ENCODE measurements around the gene FAM135A. TPM values are rescaled to one million over a fixed set of nuclear protein-coding genes. Genes with fewer than 3 reads are reported as not detected.

Gene FAM135A
- total RNA-seq, 3 donors from 2014 or later (not counting 1 experiment from before 2014, with no cell fraction given) = 4.8 to 9.3 (median 5.0) TPM

DNA sequence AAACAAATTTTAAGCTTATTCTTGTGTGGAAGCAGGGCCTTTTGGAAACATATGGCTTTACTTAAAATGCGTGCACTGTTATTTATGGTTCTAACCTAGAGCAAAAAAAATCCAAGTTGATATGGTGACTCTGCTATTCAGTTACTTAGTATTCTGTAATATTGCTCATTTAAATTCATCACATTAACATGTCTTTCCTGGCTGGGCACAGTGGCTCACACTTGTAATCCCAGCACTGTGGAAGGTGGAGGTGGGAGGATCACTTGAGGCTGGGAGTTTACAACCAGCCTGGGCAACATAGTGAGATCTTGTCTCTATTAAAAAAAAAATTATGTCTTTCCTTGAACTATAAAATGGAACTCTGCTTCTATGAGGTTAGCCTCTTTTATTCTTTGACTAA, 95.6 kb downstream of the FAM135A start:
- TF ChIP-seq, protein P1, sequence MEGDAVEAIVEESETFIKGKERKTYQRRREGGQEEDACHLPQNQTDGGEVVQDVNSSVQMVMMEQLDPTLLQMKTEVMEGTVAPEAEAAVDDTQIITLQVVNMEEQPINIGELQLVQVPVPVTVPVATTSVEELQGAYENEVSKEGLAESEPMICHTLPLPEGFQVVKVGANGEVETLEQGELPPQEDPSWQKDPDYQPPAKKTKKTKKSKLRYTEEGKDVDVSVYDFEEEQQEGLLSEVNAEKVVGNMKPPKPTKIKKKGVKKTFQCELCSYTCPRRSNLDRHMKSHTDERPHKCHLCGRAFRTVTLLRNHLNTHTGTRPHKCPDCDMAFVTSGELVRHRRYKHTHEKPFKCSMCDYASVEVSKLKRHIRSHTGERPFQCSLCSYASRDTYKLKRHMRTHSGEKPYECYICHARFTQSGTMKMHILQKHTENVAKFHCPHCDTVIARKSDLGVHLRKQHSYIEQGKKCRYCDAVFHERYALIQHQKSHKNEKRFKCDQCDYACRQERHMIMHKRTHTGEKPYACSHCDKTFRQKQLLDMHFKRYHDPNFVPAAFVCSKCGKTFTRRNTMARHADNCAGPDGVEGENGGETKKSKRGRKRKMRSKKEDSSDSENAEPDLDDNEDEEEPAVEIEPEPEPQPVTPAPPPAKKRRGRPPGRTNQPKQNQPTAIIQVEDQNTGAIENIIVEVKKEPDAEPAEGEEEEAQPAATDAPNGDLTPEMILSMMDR (IDR thresholded peaks at IDR 0.05) = no peak
- DNase-seq (no peak), ATAC-seq (no peak)
- H3K27ac ChIP-seq (ENCODE audit: low read length) = no peak overlapping the region
- Mint-ChIP-seq H3K9me3 (peaks cover 0 to 4% of the 10 kb centered on the region in 2 donors), H3K4me1 (no peaks in the 10 kb centered on the region), H3K27ac (no peak overlapping the region), H3K27me3 (ENCODE audit: low read depth in 2 of 2) (no peaks in the 10 kb centered on the region), H3K36me3 (peaks cover 17% of the 10 kb centered on the region), H3K4me3 (no peak overlapping the region)
- peaks cover 3% of the 10 kb centered on the region for H3K36me3 ChIP-seq (ENCODE audit: control insufficient read depth, insufficient read depth, low read length)
- WGBS (ENCODE audit: insufficient coverage) = 100% methylated on average over 1 of the region's 1 CpG
- H3K4me3 ChIP-seq (ENCODE audit: low read length) = no peak overlapping the region
- intact Hi-C loops (cut with micrococcal nuclease) = no loop called here
- H3K27me3 ChIP-seq (ENCODE audit: control insufficient read depth, insufficient read depth, low read length) = no peaks in the 10 kb centered on the region
- no peaks in the 10 kb centered on the region for H3K9me3 ChIP-seq (ENCODE audit: control insufficient read depth, insufficient read depth, low read length)
- H3K4me1 ChIP-seq (ENCODE audit: control insufficient read depth, insufficient read depth, low read length) = no peaks in the 10 kb centered on the region

DNA sequence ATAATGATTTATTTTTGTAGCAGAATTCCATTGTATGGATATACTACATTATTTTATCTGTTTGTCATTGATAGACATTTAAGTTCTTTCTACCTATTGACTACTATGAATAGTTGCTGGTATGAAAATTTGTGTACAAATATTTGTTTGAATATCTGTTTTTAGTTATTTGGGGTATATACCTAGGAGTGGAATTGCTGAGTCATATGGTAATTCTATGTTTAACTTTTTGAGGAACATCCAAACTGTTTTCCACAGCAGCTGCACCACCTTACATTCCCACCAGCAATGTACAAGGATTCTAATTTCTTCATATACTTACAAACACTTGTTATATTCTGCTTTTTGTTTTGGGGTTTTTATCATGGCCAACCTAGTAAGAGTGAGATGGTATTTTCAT, 97.3 kb downstream of the FAM135A start:
- H3K36me3 Mint-ChIP-seq = peaks cover 6% of the 10 kb centered on the region
- no peaks in the 10 kb centered on the region for H3K27me3 Mint-ChIP-seq (ENCODE audit: low read depth in 2 of 2)
- intact Hi-C loops (cut with micrococcal nuclease) = no loop called here
- H3K27ac Mint-ChIP-seq = no peak overlapping the region
- Histone ChIP-seq H3K9me3 (ENCODE audit: control insufficient read depth, insufficient read depth, low read length) (no peaks in the 10 kb centered on the region), H3K4me3 (ENCODE audit: low read length) (no peak overlapping the region), H3K27me3 (ENCODE audit: control insufficient read depth, insufficient read depth, low read length) (no peaks in the 10 kb centered on the region), H3K36me3 (ENCODE audit: control insufficient read depth, insufficient read depth, low read length) (no peaks in the 10 kb centered on the region), H3K27ac (ENCODE audit: low read length) (no peak overlapping the region), H3K4me1 (ENCODE audit: control insufficient read depth, insufficient read depth, low read length) (no peaks in the 10 kb centered on the region)
- TF ChIP-seq, protein P1 (IDR thresholded peaks at IDR 0.05) = no peak
- H3K4me1 Mint-ChIP-seq = no peaks in the 10 kb centered on the region
- H3K4me3 Mint-ChIP-seq = no peak overlapping the region
- H3K9me3 Mint-ChIP-seq = no peaks in the 10 kb centered on the region
- DNase-seq = no peak
- ATAC-seq = no peak

DNA sequence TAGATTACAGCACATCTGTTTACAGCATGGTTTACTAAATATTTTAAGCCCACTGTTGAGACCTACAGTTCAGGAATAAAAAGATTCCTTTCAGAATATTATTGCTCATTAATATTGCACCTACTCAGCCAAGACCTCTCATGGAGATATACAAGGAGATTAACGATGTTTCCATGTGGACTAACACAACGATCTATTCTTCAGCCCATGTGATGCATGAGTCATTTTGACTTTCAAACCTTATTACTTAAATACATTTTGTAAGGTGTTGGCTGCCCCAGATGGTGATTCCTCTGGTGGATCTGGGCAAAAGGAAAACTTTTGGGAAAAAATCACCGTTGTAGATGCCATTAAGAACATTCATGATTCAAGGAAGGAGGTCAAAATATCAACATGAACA, 105.4 kb downstream of the FAM135A start:
- H3K4me1 Mint-ChIP-seq = no peaks in the 10 kb centered on the region
- intact Hi-C loops (cut with micrococcal nuclease) = no loop called here
- H3K27me3 Mint-ChIP-seq (ENCODE audit: low read depth in 2 of 2) = no peaks in the 10 kb centered on the region
- Histone ChIP-seq H3K9me3 (ENCODE audit: control insufficient read depth, insufficient read depth, low read length) (no peaks in the 10 kb centered on the region), H3K27me3 (ENCODE audit: control insufficient read depth, insufficient read depth, low read length) (no peaks in the 10 kb centered on the region), H3K36me3 (ENCODE audit: control insufficient read depth, insufficient read depth, low read length) (no peaks in the 10 kb centered on the region), H3K4me3 (ENCODE audit: low read length) (no peak overlapping the region), H3K27ac (ENCODE audit: low read length) (no peak overlapping the region), H3K4me1 (ENCODE audit: control insufficient read depth, insufficient read depth, low read length) (no peaks in the 10 kb centered on the region)
- DNase-seq = no peak
- no peak for ATAC-seq
- WGBS (ENCODE audit: insufficient coverage) = 86% methylated on average over 3 of the region's 3 CpGs
- TF ChIP-seq, protein P1 (IDR thresholded peaks at IDR 0.05) = no peak
- H3K27ac Mint-ChIP-seq = no peak overlapping the region
- no peaks in the 10 kb centered on the region for H3K9me3 Mint-ChIP-seq
- no peak overlapping the region for H3K4me3 Mint-ChIP-seq
- H3K36me3 Mint-ChIP-seq = no peaks in the 10 kb centered on the region

DNA sequence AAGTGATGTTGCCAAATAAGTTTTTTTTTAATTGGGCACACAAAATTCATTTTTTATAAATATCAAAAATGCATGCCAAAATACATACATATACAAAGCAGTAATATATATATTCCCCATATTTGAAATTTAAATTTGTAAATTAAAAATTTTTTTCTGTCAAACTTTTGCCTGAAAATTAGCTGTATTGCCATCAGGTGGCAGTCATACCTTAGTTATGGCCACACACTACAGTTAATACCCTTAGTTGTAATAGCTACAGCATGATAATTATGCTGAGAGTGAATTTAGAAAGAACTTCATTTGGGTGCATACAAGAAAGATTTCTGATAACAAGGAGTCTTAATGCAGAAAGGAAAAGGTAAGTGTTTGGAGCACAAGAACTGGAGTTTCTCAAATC, 107.3 kb downstream of the FAM135A start:
- H3K4me3 ChIP-seq (ENCODE audit: low read length) = no peak overlapping the region
- no peaks in the 10 kb centered on the region for H3K4me1 ChIP-seq (ENCODE audit: control insufficient read depth, insufficient read depth, low read length)
- no peaks in the 10 kb centered on the region for H3K27me3 ChIP-seq (ENCODE audit: control insufficient read depth, insufficient read depth, low read length)
- no peaks in the 10 kb centered on the region for H3K9me3 ChIP-seq (ENCODE audit: control insufficient read depth, insufficient read depth, low read length)
- Mint-ChIP-seq H3K27ac (no peak overlapping the region), H3K4me1 (no peaks in the 10 kb centered on the region), H3K9me3 (no peaks in the 10 kb centered on the region), H3K36me3 (no peaks in the 10 kb centered on the region), H3K27me3 (ENCODE audit: low read depth in 2 of 2) (no peaks in the 10 kb centered on the region), H3K4me3 (no peak overlapping the region)
- H3K36me3 ChIP-seq (ENCODE audit: control insufficient read depth, insufficient read depth, low read length) = no peaks in the 10 kb centered on the region
- peak in 1 of 2 donors; percentile 59 for DNase-seq
- ATAC-seq = peak in 1 of 3 donors; percentile 44
- TF ChIP-seq, protein P1 (IDR thresholded peaks at IDR 0.05) = peak; percentile 46
- intact Hi-C loops (cut with micrococcal nuclease) = loop anchor here (1.0 to 2.0 kb wide), 3 partner anchors 166 to 436 kb away; partner anchors contain the start of gene B3GAT2
- no peak overlapping the region for H3K27ac ChIP-seq (ENCODE audit: low read length)
